Right ventricle myocardium superior (tissue), 1 donor: ENCODE data around the gene TRIM28. TPM values are rescaled to one million over a fixed set of nuclear protein-coding genes. Genes with fewer than 3 reads are reported as not detected.
"Not testable (repeated sequence)": the region's sequence is repeated elsewhere in the genome, so short reads cannot be mapped to it uniquely, and the experiment has no call there.

Experiments
- ATAC-seq: fragments of 200-7000 bp; cut with Tn5 transposase; one replicate; pipeline ENCODE4 v1.9.1; 2020; ENCODE audit warnings: mild to moderate bottlenecking; ENCODE audit not compliant: poor library complexity
- DNase-seq: peaks from one replicate; pipeline ENCODE4 v3.0.0-alpha.2; 2020
- intact Hi-C: fragments of 100-400 bp; cut with DNase I; formaldehyde crosslinking; loops from one replicate; pipeline ENCODE4 v1.11.2; 2022
- total RNA-seq: library from RNA; stranded (reverse); fragmentation: NEBNext Ultra II Directional; extraction: Animal tissue kit (Norgen Biotek cat#: 25700); gene quantifications from one replicate; pipeline ENCODE4 v1.2.1, GENCODE V29; 2021
- donor health status: DM: no; HTN: yes; CAD: no; lungs with severe emphysema.

TRIM28 gene
- total RNA-seq, 1 donor from 2014 or later: 132 TPM

DNA sequence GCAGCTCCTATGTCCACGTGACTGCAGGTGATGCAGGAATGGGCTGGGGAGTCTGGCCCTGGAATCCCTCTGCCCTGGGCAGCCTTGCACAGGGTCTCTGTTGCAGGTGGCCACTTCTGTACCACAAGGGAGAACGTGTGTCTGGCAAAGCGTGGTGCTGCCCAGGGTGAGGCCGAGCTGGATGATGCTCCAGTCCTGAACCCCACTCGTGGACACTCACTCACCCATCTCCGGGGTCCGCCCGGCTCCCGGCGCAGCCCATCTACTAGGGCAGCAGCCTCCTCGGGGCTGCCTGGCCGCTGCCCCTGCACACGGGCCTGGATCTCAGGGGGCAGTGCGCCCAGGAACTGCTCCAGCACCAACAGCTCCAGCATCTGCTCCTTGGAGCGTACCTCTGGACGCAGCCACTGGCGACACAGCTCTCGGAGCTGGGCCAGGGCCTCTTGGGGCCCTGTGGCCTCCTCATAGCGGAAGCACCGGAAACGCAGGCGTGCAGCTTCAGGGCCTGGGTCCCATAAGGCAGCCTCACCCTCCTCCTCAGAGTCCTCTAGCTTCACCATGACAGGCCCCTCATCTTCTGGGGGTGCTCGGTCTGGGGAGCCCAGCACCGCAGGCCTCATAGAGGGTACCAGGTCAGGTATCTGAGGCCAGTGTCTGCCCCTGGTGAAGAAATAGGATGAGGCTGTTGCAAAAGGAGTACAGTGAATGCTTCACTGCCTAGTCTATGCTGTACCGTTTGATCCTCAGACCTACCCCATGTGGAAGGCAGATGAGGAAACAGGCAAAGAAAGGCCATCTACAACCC is 27.1 kb downstream of the TRIM28 start:
- ATAC-seq (no peak), DNase-seq (no peak)
- intact Hi-C loops: no loop called here

DNA sequence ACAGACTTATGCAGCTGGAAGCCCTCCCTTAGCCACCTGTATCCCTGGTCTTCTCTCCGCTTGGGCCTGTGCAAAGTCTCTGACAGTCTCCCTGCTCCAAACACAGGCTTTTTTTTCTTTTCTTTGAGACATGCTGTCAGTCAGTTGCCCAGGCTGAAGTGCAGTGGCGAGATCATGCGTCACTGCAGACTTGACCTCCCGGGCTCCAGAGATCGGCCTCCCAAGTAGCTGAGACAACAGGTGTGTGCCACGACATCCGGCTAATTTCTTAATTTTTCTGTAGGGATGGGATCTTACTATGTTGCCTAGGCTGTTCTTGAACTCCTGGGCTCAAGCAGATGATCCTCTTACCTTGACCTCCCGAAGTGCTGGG is 27.7 kb downstream of the TRIM28 start:
- DNase-seq: no peak
- no peak for ATAC-seq
- intact Hi-C loops: no loop called here

DNA sequence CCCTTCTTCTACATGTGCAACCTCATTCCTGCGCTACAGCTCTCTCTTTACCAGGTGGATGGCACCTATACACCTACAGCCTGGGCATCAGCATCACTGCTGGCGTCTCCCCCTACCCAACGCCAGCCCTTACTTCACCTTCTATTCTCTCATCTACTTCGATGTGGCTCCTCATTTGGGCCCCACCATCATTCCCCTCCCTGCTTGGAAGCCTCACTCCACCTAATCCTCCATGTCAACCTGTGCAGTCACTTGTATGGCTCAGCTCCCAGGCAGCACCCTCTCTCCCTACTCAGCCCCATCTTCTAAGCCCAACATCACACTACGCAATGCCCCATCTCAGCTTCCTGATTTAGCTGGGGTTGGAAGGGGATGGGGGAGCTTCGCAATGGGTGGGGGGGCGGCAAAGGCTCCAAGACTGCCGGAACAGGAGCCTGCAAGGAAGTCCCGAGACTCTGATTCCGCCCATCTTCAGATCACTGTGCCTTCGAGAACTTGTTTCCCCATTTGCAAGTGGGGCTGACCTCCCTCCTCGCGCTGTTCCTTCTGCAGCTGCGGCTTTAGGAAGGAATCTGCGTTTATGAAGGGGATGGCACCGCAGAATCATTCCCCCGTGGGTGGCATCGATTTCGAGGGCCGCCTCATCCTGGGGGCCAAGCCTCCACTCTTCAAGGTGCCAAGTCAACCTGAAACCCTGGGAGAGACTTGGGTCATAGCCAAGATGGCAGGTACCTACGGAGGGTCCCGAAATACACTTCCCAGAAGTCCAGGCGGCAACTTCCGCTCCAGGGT is 28.4 kb downstream of the TRIM28 start:
- intact Hi-C loops: no loop called here
- DNase-seq (no peak), ATAC-seq (no peak)

DNA sequence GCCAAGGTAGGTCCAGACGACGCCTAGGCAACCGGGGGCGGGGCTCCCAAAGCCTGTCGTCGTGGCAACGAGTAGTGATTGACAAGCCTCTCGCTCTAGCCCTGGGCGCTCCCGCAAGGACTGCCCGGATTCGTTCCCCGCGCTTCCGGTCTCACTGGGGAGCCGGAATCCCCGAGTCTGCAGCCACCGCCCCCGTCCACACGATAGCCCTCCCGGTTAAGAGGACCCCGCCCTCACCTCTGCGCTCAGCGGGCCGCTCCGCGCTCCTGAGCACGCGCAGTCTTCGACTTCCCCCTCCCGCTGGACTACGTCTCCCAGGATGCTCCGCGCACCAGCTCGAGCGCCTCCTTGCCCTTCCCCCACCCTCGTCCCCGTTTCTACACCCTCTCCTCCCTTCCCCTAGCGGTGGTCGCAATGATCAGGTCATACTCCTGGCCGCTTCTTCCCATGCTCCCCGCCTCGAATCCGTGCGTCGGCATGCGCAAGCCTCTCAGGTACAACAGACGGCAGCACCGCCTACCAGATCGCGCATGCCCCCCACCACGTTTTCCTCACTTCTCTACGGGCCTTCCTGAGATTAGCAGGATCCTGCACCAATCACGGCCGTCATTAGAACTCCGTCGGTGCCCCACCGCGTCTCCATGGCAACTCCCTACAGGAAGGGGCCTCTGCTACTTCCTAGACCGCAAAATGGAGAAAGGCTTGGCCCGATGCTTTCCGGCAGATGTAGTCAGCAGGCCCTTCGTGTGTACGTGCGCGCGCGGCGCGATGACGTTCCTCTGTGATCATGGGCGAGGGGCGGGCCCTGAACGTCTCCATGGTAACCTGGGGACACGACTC is 29.2 kb downstream of the TRIM28 start, which contains the start of gene MZF1:
Gene MZF1, minus strand, starts transcription at position 518 of the 840 bp plus-strand sequence. CDS start 1,946 bp downstream, outside the sequence.
- ATAC-seq (peak; percentile 76), DNase-seq (peak; percentile 100)
- intact Hi-C loops: no loop called here

DNA sequence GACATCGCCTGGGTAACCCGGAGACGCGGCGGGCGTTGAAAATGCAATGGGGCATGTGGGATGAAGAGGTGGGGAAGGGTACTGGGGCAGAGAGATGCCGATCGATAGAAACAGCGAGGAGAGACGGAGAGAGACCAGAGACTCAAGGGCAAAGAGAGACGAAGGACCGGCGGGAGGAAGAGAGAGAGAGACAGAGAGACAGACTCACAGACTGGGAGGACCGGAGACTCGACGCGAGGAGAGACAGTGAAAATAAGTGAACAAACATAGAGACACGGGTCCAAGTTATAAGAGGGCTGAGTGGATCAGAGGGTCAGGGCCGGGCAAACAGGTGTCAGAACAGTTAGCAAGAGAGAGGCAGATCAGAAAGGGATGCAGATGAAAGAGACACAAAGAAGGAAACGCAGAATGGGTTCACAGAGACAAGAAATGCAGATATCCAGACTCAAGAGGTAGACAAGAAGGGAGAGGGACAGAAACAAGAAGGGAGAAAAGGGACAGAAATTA is 29.8 kb downstream of the TRIM28 start:
- ATAC-seq (no peak), DNase-seq (no peak)
- intact Hi-C loops: no loop called here

DNA sequence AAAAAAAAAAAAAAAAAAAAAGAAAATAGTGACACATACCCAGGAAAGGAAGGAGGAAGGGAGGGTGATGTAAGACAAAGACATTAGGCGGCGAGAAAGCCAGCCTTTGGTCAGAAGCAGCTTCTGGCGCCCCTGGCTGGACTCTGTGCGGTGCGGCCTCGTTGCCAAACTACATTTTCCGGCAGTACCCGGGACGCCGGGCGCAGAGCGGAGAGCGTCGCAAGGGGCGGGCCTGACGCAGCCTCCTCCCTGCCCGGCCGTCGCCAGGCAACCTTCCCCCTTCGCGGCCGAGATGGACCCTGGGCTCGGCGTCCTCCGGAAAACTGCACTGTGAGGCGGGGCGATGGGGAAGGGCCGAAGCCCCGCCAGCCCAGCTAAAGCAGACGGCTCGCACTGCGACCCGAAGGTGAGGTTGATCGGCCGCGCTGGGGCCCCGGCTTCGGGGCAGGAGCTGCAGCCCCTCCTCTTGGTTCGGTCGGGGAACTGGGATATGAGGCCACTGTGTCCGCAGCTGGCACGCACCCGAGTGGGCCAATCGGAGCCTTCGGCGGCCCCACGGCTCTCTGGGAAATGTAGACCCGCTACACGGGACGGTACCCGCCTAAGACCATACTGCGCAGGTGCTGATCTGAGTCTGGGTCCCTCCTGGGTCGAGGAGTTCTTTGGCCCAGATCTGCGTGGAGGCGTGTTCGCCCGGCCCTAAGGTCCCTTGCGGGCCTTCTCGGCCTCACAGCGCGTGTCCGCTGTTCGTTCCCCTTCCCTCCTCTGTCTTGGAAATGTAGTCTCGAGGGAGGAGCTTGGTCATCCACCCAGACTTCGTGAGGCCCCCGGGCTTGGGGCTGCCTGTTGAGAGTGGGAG is 31.5 kb downstream of the TRIM28 start:
- DNase-seq (peak; percentile 95), ATAC-seq (peak; percentile 77)
- intact Hi-C loops: no loop called here

GRCh38 chr19:58577581-58577980 is 33.7 kb downstream of the TRIM28 start:
- ATAC-seq, DNase-seq, intact Hi-C loops: not testable (repeated sequence)

DNA sequence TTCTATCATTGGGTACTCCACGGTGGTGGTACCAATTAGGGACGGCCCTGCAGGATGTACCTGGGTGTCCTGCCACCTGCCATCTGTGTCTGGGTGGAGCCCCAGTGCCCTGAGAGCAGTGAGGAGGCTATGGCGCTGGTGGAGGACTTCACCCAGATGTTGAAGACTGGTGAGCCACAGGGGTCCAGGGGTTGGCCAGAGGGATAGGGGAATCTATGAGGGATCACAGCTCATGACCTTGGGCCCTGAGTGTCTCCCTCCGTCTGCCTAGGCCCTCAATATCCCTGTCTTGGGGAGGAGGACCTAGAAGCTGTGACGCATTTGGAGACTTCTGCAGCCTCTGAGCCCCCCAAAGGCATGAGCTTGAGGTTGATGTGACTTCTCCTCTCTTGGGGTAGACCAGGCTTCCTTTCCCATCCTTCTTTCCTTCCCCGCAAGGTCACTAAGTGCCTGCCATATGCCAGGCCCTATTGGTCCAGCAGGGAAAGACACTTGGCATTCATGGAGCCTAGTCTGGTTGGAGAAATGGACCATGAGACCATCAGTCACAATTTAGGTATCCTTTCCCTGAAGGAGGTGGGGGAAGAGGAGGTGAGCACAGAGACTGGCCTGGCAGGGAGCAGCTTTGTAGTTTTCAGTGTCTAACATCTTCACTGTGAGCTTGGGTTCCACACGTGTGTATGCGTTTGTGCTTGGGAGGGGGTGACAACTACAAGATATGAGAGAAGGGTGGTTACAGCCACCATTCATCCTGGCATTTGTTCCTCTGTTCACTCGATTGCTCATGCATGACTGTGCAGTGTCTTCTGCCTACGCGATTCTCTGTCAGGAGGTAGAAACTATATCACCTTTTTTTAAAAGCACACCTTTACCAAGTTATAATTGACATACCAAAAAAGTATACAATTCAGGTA is 34.4 kb downstream of the TRIM28 start:
- ATAC-seq (no peak), DNase-seq (no peak)
- intact Hi-C loops: no loop called here

- intact Hi-C loops: no loop called here
- no peak for DNase-seq
- ATAC-seq: no peak
These were observed 35.7 kb downstream of the TRIM28 start for GRCh38 chr19:58579473-58580142.

GRCh38 chr19:58581227-58582141 is 37.6 kb downstream of the TRIM28 start:
- intact Hi-C loops: no loop called here
- peak; percentile 93 for DNase-seq
- ATAC-seq: peak; percentile 94

GRCh38 chr19:58582985-58583384 is 39.1 kb downstream of the TRIM28 start:
- DNase-seq: no peak
- ATAC-seq: no peak
- intact Hi-C loops: no loop called here

DNA sequence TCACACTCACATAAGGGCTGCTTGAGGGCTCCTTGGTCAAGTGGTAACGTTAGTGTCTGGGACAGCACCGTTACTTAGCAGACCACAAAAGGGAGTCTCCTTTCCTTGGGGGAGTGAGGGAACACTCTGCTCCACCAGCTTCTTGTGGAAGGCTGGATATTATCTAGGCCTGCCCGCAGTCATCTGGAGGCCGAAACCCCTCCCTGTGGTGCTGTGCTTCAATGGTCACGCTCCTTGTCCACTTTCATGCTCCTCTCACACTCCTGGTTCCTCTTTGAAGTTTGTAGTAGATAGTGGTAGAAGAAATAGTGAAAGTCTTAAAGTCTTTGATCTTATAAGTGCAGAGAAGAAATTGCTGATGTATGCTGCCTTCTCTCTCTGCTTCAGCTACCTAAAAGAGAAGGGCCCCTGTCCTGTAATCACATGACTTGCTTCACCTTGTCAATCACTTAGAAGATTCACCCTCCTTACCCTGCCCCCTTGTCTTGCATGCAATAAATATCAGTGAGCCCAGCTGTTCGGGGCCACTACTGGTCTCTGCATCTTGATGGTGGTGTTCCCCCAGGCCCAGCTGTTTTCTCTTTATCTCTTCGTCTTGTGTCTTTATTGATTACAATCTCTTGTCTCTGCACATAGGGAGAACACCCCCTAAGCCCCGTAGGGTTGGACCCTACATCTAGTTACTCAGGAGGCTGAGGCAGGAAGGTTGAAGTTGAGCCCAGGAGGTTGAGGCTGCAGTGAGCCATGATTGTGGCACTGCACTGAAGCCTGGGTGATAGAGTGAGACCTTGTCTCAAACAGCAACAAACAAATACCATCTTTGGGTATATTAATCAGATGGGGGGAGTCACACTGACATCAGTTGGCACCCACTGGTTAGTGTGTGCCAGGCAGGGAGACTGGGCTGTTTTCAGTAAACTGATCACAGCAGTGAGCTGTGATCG is 40.9 kb downstream of the TRIM28 start:
- ATAC-seq: no peak
- no peak for DNase-seq
- intact Hi-C loops: no loop called here

GRCh38 chr19:58585442-58586132 is 41.7 kb downstream of the TRIM28 start:
- DNase-seq (no peak), ATAC-seq (no peak)
- intact Hi-C loops: no loop called here
